GM23248 (cell line): ENCODE data around the gene GPATCH8. TPM values are rescaled to one million over a fixed set of nuclear protein-coding genes. Genes with fewer than 3 reads are reported as not detected.

Experiments used
- DNase-seq: peaks from one replicate; pipeline ENCODE4 v3.0.0-alpha.2; 2015
- H2AFZ ChIP-seq: fragments of 200-600 bp; sonication (generic); 2 replicates; pipeline ENCODE4 v1.6.1; 2016; ENCODE audit warnings: antibody characterized with exemption
- H3F3A ChIP-seq: fragments of 200-600 bp; sonication (generic); 2 replicates; pipeline ENCODE4 v1.6.1; 2016; ENCODE audit warnings: mild to moderate bottlenecking, antibody characterized with exemption, mixed run types; ENCODE audit not compliant: insufficient read depth
- H3K27ac ChIP-seq: fragments of 200-600 bp; sonication (generic); 2 replicates; pipeline ENCODE4 v1.5.1; 2016; ENCODE audit warnings: mild to moderate bottlenecking
- H3K27me3 ChIP-seq: fragments of 200-600 bp; sonication (generic); replicated peaks from 2 replicates; pipeline ENCODE4 v1.6.1; 2016; ENCODE audit warnings: mild to moderate bottlenecking; ENCODE audit not compliant: insufficient read depth
- H3K36me3 ChIP-seq: fragments of 200-600 bp; sonication (generic); 2 replicates; pipeline ENCODE4 v1.6.1; 2016; ENCODE audit warnings: low read depth, mild to moderate bottlenecking
- H3K4me1 ChIP-seq: fragments of 200-600 bp; sonication (generic); 2 replicates; pipeline ENCODE4 v1.6.1; 2016; ENCODE audit warnings: mild to moderate bottlenecking; ENCODE audit not compliant: insufficient read depth
- H3K4me2 ChIP-seq: fragments of 200-600 bp; sonication (generic); one replicate; pipeline ENCODE4 v1.6.1; 2016; ENCODE audit warnings: mild to moderate bottlenecking; ENCODE audit not compliant: unreplicated experiment
- H3K4me3 ChIP-seq: fragments of 200-600 bp; sonication (generic); 2 replicates; pipeline ENCODE4 v1.5.1; 2016; ENCODE audit warnings: mild to moderate bottlenecking
- H3K79me2 ChIP-seq: fragments of 200-600 bp; sonication (generic); 2 replicates; pipeline ENCODE4 v1.6.1; 2016; ENCODE audit warnings: mild to moderate bottlenecking; ENCODE audit not compliant: insufficient read depth
- H3K9ac ChIP-seq: fragments of 200-600 bp; sonication (generic); 2 replicates; pipeline ENCODE4 v1.6.1; 2016; ENCODE audit warnings: mild to moderate bottlenecking
- H3K9me2 ChIP-seq: fragments of 200-600 bp; sonication (generic); 2 replicates; pipeline ENCODE4 v1.6.1; 2016; ENCODE audit warnings: mixed run types, mild to moderate bottlenecking, moderate library complexity; ENCODE audit not compliant: insufficient read depth
- H3K9me3 ChIP-seq: fragments of 200-600 bp; sonication (generic); one replicate; pipeline ENCODE4 v1.6.1; 2017; ENCODE audit warnings: low read depth
- H4K20me1 ChIP-seq: fragments of 200-600 bp; sonication (generic); 2 replicates; pipeline ENCODE4 v1.6.0; 2016; ENCODE audit not compliant: insufficient read depth
- EZH2 ChIP-seq: fragments of 200-600 bp; sonication (generic); IDR thresholded peaks from 2 replicates; pipeline ENCODE4 v1.6.1; 2018; ENCODE audit warnings: antibody characterized with exemption, mild to moderate bottlenecking; ENCODE audit not compliant: insufficient read depth, poor library complexity, severe bottlenecking
- EZH2phosphoT487 ChIP-seq: fragments of 200-600 bp; sonication (generic); IDR thresholded peaks from 2 replicates; pipeline ENCODE4 v1.6.1; 2018; ENCODE audit warnings: antibody characterized with exemption, moderate library complexity, mild to moderate bottlenecking, low read depth; ENCODE audit not compliant: insufficient read depth
- WGBS, 2 experiments: methylation state at CpG; one replicate each; pipeline ENCODE4 v1.1.6; 2015 to 2017; ENCODE audit warnings: low lambda C conversion rate in 2 of 2, low coverage in 1 of 2; ENCODE audit errors: missing lambda C conversion rate in 2 of 2; 5-methylcytosine and 5-hydroxymethylcytosine counted together
- in situ Hi-C: fragments of 300-500 bp; cut with MboI; formaldehyde crosslinking; loops from 2 replicates; pipeline ENCODE4 v1.15.0; 2020
- polyA plus RNA-seq: library from polyadenylated mRNA; unstranded; fragments of >200 nt; fragmentation: Nextera tagmentation; extraction: Ambion mirVana; gene quantifications from 2 replicates; pipeline ENCODE4 v1.2.1, GENCODE V29; 2016
- total RNA-seq: library from RNA; depleted of rRNA; stranded (reverse); fragments of >200 nt; shearing (Covaris generic); gene quantifications from 2 replicates; pipeline ENCODE4 v1.2.3, GENCODE V29; 2014

The GPATCH8 gene
- total and polyA plus RNA-seq, 2 experiments from 2014 or later = 18.0 to 28.4 TPM

DNA sequence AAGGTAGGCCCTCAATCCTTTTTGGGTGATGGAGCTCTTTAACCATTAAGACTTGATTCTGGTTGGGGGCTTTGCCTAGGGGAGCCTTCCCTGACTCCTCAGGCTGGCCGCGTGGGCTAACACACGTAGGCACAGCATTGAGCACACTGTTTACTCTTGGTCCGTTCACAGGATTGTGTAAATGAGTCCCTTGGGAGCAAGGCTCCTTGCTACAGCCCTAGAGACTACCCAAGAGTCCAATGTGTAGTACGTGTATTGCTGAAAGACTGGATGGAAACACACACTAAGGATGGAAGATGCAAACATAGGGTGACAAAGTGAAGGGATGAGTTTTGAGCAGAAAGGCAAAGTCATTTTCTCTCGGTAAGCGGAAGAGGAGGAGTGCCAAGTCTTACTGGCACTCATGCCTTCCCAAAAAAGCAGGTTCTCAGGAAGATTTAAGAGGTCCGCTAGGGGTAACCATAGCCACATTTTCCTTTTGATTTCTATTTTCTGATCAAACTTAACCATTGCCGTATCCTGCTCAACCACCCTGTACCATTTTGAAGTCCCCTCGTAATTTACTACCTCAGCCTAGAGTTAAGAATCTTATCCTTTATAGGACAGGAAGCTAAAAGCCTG is 112.8 kb downstream of the GPATCH8 start:
- Histone ChIP-seq H3K79me2 (no peaks in the 10 kb centered on the region), H3K4me3 (no peak overlapping the region), H3F3A (peaks cover 8% of the 10 kb centered on the region; the same call in 1 of the 2 replicates), H3K9me3 (no peaks in the 10 kb centered on the region), H3K9ac (no peak overlapping the region), H4K20me1 (no peaks in the 10 kb centered on the region), H2AFZ (no peak overlapping the region), H3K9me2 (no peaks in the 10 kb centered on the region), H3K27me3 (peaks cover 11% of the 10 kb centered on the region; the same call in 1 of the 2 replicates), H3K4me1 (no peaks in the 10 kb centered on the region), H3K36me3 (no peaks in the 10 kb centered on the region), H3K27ac (no peak overlapping the region), H3K4me2 (no peak overlapping the region)
- TF ChIP-seq EZH2phosphoT487 (no peak), EZH2 (no peak)
- 65 to 68% methylated on average over 10 of the region's 10 CpGs for WGBS, 2 experiments
- DNase-seq = no peak
- in situ Hi-C loops = no loop called here

GRCh38 chr17:44389723-44390202 is 113.4 kb downstream of the GPATCH8 start:
- Histone ChIP-seq H3K27me3 (peaks cover 16% of the 10 kb centered on the region; the same call in 1 of the 2 replicates), H3K79me2 (no peaks in the 10 kb centered on the region), H3K27ac (no peak overlapping the region), H3K36me3 (no peaks in the 10 kb centered on the region), H3K4me3 (no peak overlapping the region), H2AFZ (no peak overlapping the region), H3K4me2 (no peak overlapping the region), H3K9me3 (no peaks in the 10 kb centered on the region), H3K4me1 (no peaks in the 10 kb centered on the region), H3F3A (peaks cover 8% of the 10 kb centered on the region; the same call in 1 of the 2 replicates), H3K9me2 (no peaks in the 10 kb centered on the region), H3K9ac (no peak overlapping the region), H4K20me1 (no peaks in the 10 kb centered on the region)
- in situ Hi-C loops = no loop called here
- 79 to 82% methylated on average over 6 of the region's 6 CpGs for WGBS, 2 experiments
- no peak for DNase-seq
- TF ChIP-seq EZH2 (no peak), EZH2phosphoT487 (no peak)

DNA sequence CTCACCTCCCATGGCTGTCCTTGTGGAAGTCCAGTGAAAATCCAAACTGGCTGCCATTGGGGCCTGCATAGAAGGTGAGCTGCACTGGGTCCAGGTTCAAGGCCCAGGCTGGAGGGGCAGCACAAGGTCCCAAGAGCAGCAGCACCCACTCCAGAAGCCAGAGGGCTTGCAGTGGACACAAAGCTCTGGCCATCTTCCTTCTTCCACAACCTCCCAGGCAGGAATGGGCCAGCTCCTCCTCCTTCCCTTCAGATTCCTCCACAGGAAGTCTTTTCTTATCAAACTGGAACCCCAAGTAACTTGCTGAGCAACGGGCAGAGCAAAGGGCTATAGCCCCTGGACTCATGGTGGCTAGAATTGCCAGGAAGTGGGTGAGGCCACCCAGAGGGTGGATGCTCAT is 113.9 kb downstream of the GPATCH8 start, which contains the start of gene ITGA2B:
Gene ITGA2B (minus strand): TSS at position 369 of the 400 bp plus-strand sequence. CDS start 176 bp downstream, at position 193.
- in situ Hi-C loops = no loop called here
- Histone ChIP-seq H3K4me1 (no peaks in the 10 kb centered on the region), H3K27me3 (peaks cover 20% of the 10 kb centered on the region; the same call in 1 of the 2 replicates), H3K9me3 (no peaks in the 10 kb centered on the region), H4K20me1 (no peaks in the 10 kb centered on the region), H3K4me3 (no peak within 1 kb of the TSS), H3K79me2 (no peaks in the 10 kb centered on the region), H3K36me3 (no peaks in the 10 kb centered on the region), H3K9ac (no peak within 1 kb of the TSS), H3F3A (peaks cover 8% of the 10 kb centered on the region; the same call in 1 of the 2 replicates), H3K9me2 (no peaks in the 10 kb centered on the region), H3K27ac (no peak within 1 kb of the TSS), H2AFZ (no peak within 1 kb of the TSS), H3K4me2 (no peak within 1 kb of the TSS)
- WGBS, 2 experiments = 85 to 92% methylated on average over 1 of the region's 1 CpG
- no peak for TF ChIP-seq EZH2phosphoT487
- no peak for DNase-seq

GRCh38 chr17:44387804-44388203 is 115.4 kb downstream of the GPATCH8 start:
- no peak for DNase-seq
- Histone ChIP-seq H3K9me3 (no peaks in the 10 kb centered on the region), H2AFZ (no peak overlapping the region), H3K36me3 (no peaks in the 10 kb centered on the region), H3K4me1 (no peaks in the 10 kb centered on the region), H3F3A (peaks cover 8% of the 10 kb centered on the region; the same call in 1 of the 2 replicates), H3K4me3 (no peak overlapping the region), H3K79me2 (no peaks in the 10 kb centered on the region), H3K9me2 (no peaks in the 10 kb centered on the region), H3K27me3 (peaks cover 24% of the 10 kb centered on the region), H3K9ac (no peak overlapping the region), H3K4me2 (no peak overlapping the region), H3K27ac (no peak overlapping the region), H4K20me1 (no peaks in the 10 kb centered on the region)
- in situ Hi-C loops = no loop called here
- 65 to 78% methylated on average over 2 of the region's 2 CpGs for WGBS, 2 experiments
- TF ChIP-seq EZH2 (no peak), EZH2phosphoT487 (no peak)
